Kasumi-1 (cell line): ENCODE data around the gene SPO11.

ENCODE experiments used
- DNase-seq, 2 experiments: peaks; one replicate each; lab custom pipeline; 2025; lab: John Stamatoyannopoulos, UW

The SPO11 gene

DNA sequence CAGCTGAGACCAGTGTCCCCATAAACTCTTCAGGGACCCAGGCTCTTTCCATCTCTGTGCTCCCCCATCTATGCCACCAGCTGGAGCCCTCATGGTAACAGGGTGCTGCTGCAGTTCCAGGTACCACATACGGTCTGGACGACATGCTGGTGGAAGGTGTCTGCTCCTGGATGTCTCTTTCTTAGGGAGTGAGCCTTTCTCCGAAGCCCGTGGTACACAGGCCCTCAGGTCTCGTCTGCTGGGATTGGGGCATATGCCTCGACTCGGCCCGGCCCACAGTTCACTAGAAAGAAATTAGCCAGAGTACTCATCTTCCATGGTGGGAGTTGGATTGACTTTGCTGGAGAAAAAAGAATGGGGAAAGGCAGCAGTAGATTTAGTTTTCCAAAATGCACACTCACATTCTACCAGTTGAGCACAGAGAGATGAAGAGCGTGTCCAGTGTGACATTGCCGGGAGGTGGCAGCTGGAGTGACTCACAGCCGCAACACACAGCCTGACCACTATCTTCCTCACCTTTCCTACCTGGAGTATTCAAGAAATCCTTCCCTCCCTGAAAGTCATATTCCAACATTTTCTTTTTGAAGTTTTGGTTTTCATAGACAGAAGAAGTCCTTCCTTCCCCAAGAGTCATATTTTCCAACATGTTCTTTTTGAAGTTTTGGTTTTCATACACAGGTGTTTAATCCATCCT is 18.6 kb upstream of the SPO11 start:
- no peak for DNase-seq

- no peak for DNase-seq
These were observed 17.5 kb upstream of the SPO11 start for GRCh38 chr20:57312138-57312537.

- no peak for DNase-seq
These were observed 16.4 kb upstream of the SPO11 start for GRCh38 chr20:57313230-57313629.

DNA sequence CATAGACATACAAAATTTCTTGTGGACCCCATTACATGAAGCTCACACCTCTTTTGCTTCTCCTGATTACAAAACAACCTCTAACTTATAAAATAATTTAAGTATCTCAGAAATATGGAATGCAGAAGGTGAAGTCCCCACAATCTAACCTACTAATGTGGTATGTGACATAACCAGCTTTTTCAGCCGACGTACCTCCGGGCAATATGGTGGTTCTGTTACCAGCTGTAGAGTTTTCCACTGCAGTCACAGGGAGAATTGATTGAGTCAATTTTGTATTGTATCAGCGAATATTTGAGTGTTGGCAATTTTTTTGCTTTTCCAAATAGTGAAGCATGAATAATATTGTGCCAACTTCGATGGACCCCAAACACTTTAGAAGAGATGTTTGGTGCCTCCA is 15.7 kb upstream of the SPO11 start:
- no peak for DNase-seq

- no peak for DNase-seq
These were observed 14.3 kb upstream of the SPO11 start for GRCh38 chr20:57315083-57315975.

DNA sequence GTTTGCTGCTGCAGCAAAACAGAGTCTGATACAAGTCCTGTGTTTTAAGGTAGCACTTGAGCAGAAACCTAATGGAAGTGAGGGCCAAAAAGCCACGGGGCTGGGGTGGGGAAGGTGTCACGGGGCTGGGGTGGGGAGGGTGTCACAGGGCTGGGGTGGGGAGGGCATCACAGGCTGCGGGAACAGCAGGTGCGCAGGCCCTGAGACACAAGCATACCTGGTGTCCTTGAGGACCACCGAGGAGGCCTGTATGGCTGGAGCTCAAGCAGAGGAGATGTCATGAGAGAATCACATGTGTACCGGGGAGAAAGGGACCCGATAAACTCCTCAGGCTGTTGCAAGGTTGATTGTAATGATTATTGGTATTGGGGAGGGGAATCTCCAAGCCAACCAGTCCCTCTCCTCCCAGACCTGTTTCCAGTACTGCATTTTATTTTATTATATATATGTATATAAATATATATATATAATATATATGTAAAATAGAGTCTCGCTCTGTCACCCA is 13.6 kb upstream of the SPO11 start:
- DNase-seq: no peak

GRCh38 chr20:57316795-57317201 is 12.8 kb upstream of the SPO11 start:
- DNase-seq: no peak

DNA sequence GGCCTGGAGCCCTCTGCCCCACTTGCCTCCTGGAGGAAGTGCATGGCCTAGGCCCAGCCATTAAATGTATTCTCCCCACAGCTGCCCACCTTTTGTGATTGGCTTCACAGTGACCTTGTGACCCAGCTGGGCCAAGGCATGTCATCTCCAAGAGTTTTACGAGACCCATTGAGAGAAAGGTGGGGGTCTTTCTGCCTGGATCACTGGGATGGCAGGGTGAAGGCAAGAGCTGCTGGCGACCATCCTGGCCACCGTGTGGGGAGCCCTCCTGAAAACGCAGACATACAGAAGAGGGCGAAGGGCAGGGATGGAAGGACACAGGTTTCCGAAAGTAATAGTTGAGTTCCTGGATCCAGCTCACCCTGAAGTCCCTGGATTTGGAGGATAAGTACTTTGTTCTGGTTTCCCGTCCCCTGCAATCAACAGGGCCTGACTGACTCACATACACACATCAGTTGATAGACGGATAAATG is 12.3 kb upstream of the SPO11 start:
- DNase-seq: no peak

- no peak for DNase-seq
These were observed 11.7 kb upstream of the SPO11 start for GRCh38 chr20:57317789-57318371.

- DNase-seq: no peak
These were observed 10.0 kb upstream of the SPO11 start for GRCh38 chr20:57319584-57319983.

DNA sequence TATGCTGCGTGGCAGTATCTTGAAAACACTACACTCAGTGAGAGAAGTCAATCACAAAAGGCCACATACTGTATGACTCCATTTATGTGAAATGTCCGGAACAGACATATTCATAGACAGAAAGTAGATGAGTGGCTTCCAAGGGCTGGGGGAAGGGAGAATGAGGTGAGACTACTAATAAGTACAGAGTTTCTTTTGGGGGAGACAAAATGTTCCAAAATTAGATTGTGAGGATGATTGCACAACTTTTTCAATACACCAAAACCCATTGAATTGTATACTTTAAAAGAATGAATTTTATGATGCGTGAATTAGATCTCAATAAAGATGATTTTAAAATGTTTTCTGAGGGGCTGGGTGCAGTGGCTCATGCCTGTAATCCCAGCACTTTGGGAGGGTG is 9.2 kb upstream of the SPO11 start:
- no peak for DNase-seq

DNA sequence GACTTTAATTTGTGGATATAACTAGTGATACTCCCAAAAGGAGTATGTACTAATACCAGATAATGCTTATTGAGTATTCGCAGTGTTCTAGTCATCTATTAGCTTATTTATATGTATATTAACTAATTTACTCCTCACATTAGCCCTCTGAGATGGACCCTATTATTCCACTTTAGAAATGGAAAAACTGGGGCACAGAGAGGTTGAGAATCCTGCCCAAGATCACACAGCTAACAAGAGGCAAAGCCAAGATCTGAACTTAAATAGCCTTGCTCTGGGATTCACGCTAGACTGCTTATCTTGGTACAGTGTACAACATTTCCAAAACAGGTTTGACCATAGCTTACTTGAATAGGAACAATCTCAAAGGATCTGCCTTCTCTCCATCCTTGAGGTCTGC is 8.5 kb upstream of the SPO11 start:
- no peak for DNase-seq

- no peak for DNase-seq
These were observed 7.1 kb upstream of the SPO11 start for GRCh38 chr20:57322476-57322875.

- no peak for DNase-seq
These were observed 6.6 kb upstream of the SPO11 start for GRCh38 chr20:57323034-57323433.

DNA sequence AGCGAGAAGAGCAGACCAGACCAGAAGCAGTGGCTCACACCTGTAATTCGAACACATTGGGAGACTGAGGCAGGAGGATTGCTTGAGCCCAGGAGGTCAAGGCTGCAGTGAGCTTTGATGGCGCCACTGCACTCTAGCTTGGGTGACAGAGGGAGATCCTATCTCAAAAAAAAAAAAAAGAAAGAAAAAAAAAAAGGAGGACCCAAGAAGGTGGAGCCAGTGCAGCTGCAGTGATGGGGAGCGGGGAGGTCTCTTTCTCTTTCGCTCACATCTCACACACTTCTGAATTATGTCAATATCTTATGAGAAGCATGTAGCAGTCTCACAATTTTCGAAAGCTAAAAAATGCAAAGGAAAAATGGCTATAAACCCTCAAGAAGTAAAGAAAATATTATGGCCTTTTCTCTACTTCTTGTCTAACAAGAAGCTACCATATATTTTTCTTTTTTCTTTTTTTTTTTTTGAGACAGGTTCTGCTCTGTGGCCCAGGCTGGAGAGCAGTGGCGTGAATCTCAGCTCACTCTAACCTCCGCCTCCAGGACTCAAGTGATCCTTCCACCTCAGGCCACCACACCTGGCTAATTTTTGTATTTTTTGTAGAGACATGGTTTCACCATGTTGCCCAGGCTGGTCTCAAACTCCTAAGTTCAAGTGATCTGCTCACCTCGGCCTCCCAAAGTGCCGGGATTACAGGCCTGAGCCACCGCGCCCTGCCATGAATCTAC is 3.8 kb upstream of the SPO11 start:
- DNase-seq: no peak

- DNase-seq: no peak
These were observed 2.7 kb upstream of the SPO11 start for GRCh38 chr20:57326667-57327455.

DNA sequence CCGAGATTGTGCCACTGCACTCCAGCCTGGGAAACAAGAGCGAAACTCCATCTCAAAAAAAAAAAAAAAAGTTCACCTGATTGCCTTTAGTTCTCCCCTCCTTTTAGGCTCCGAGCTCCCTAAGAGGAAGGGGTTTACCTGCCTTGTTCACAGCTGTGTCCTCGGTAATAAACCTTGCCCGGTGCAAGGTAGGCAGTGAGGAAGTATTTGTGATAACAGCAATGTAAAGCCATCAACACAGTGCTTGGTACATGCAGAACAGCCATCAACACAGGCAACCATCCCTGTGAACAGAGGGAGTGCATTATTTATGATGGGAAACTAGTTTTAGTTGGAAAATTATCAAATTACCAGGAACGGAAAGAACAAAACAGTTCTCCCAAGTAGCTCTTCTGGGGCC is 1.8 kb upstream of the SPO11 start:
- no peak for DNase-seq

DNA sequence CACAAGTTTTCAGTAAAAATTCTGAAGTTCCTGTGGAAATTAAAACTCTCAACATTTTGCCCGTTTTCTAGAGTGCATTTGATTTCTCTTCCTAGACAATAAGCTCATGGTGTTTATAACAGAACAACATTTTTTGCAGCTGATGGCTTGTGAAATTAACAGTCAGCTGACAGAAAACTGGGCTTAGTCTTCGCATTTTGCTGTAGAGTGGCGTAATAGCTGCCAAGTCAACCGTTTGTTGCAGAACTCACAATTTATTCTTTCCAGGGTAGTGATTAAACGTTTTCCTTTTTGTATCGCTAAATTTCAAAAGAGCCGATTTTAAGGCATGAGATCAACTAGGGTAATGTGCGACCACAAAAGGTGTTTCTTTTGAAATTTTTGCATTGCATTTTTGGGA is 1.4 kb downstream of the SPO11 start:
- no peak for DNase-seq

DNA sequence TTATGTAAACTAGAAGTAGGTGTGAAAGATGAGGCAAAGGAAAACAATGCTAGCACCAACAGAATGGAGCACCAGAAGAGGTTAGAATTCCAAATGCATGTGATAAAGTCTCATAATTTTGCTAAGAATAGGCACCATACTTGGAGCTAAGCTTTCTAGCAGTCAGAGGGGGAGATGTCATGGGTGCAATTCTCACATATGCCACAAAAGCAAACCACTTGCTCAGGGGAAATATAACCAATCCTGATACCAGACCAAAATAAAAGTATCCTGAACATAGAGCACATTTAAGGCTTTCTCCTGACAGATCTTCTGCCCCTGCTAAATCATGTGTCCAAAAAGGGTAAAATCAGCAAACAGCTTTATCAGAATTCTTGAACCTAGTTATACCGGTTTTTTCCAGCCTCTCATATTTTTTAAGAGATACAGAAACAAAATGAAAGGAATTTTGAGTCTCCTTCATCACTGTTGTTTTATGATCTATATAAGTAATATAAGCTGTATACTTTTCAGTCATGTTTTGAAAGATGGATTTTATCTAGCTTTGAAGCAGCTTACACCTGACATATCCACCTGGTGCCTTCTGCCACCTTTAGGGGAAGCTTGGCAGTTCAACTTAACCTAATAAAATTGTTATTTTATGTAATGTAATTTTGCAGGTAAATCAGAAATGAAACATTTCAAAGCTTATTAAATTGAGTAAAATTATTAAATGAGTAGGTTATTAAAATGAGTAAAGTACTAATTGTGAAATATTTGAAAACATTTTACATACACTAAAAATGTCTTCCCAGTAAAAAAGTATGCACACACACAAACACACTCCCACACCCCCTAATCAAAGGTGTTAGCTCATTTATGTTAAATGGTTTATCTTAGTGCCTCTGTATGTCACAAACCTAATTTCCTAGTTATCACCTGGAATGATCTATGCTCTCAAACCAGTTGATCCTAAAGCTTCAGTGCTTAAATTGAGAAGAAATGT is 2.8 kb downstream of the SPO11 start:
- peak in 1 of 2 experiments; percentile 19 for DNase-seq

- no peak for DNase-seq
These were observed 5.8 kb downstream of the SPO11 start for GRCh38 chr20:57335392-57335791.
